ENCODE data around the gene SDK1. TPM values are rescaled to one million over a fixed set of nuclear protein-coding genes. Genes with fewer than 3 reads are reported as not detected.
"Not testable (repeated sequence)": the region's sequence is repeated elsewhere in the genome, so short reads cannot be mapped to it uniquely, and the experiment has no call there.

The SDK1 gene
- total and polyA plus RNA-seq, 4 donors = 10.4 to 11.6 (median 11.0) TPM

GRCh38 chr7:4307316-4308204 is 1006.5 kb downstream of the SDK1 start:
- no peaks in the 10 kb centered on the region for H3K4me1 ChIP-seq (ENCODE audit: control insufficient read depth, insufficient read depth, low read length)
- no peaks in the 10 kb centered on the region for H3K36me3 ChIP-seq (ENCODE audit: control insufficient read depth, insufficient read depth, low read length)
- no peaks in the 10 kb centered on the region for H3K27me3 ChIP-seq (ENCODE audit: control insufficient read depth, insufficient read depth, low read length)
- H3K27ac ChIP-seq (ENCODE audit: low read depth, low read length) = no peak overlapping the region
- DNase-seq (ENCODE audit: low read depth in 4 of 6, low spot score in 6 of 6) = peak in 3 of 6 donors; percentile 14 to 89 (median 28)
- 52% methylated on average over 25 of the region's 28 CpGs for WGBS (ENCODE audit: insufficient coverage)
- H3K9me3 ChIP-seq (ENCODE audit: control insufficient read depth, insufficient read depth, low read length) = no peaks in the 10 kb centered on the region
- H3K4me3 ChIP-seq (ENCODE audit: low read depth, low read length) = no peak overlapping the region

DNA sequence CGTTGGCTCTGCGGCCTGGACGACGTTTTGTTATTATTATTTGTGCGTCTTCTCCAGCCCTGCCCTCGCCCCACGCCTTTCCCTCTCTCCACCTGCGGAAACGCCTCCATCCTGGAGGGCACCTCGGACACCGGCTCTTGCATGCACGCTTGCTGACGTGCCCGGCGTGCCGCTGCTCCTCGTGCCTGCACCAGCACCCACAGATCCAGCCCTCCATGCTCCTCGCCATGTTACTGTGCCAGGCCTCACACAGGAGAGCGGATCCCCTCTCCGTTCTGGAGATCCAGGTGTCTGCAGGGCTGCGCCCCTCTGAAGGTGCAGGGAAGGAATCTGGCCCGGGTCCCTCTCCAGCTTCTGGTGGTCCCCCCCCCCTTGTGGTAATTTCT is 1007.1 kb downstream of the SDK1 start:
- H3K27ac ChIP-seq (ENCODE audit: low read depth, low read length) = no peak overlapping the region
- WGBS (ENCODE audit: insufficient coverage) = 87% methylated on average over 19 of the region's 22 CpGs
- no peaks in the 10 kb centered on the region for H3K36me3 ChIP-seq (ENCODE audit: control insufficient read depth, insufficient read depth, low read length)
- H3K4me3 ChIP-seq (ENCODE audit: low read depth, low read length) = no peak overlapping the region
- no peak for DNase-seq (ENCODE audit: low read depth in 4 of 6, low spot score in 6 of 6)
- H3K27me3 ChIP-seq (ENCODE audit: control insufficient read depth, insufficient read depth, low read length) = no peaks in the 10 kb centered on the region
- H3K9me3 ChIP-seq (ENCODE audit: control insufficient read depth, insufficient read depth, low read length) = no peaks in the 10 kb centered on the region
- no peaks in the 10 kb centered on the region for H3K4me1 ChIP-seq (ENCODE audit: control insufficient read depth, insufficient read depth, low read length)

- not testable (repeated sequence) for H3K27ac ChIP-seq (ENCODE audit: low read depth, low read length); H3K9me3 ChIP-seq (ENCODE audit: control insufficient read depth, insufficient read depth, low read length); H3K4me1 ChIP-seq (ENCODE audit: control insufficient read depth, insufficient read depth, low read length); DNase-seq (ENCODE audit: low read depth in 4 of 6, low spot score in 6 of 6); H3K36me3 ChIP-seq (ENCODE audit: control insufficient read depth, insufficient read depth, low read length); H3K4me3 ChIP-seq (ENCODE audit: low read depth, low read length); H3K27me3 ChIP-seq (ENCODE audit: control insufficient read depth, insufficient read depth, low read length)
- WGBS (ENCODE audit: insufficient coverage) = 97% methylated on average over 26 of the region's 29 CpGs
Measured at GRCh38 chr7:4313911-4314310, 1012.9 kb downstream of the SDK1 start.

- 81% methylated on average over 13 of the region's 16 CpGs for WGBS (ENCODE audit: insufficient coverage)
- not testable (repeated sequence) for H3K27ac ChIP-seq (ENCODE audit: low read depth, low read length); H3K4me1 ChIP-seq (ENCODE audit: control insufficient read depth, insufficient read depth, low read length); H3K4me3 ChIP-seq (ENCODE audit: low read depth, low read length); H3K27me3 ChIP-seq (ENCODE audit: control insufficient read depth, insufficient read depth, low read length); H3K9me3 ChIP-seq (ENCODE audit: control insufficient read depth, insufficient read depth, low read length); DNase-seq (ENCODE audit: low read depth in 4 of 6, low spot score in 6 of 6); H3K36me3 ChIP-seq (ENCODE audit: control insufficient read depth, insufficient read depth, low read length)
Measured at GRCh38 chr7:4314316-4314715, 1013.3 kb downstream of the SDK1 start.

Data from spinal cord (tissue), 10 donors.